HEK293 (cell line): ENCODE measurements around the gene SH3RF3.

Source experiments
- CTCF ChIA-PET: fragments of 350-600 bp; formaldehyde crosslinking; extraction: SDS; loops from one replicate; lab custom pipeline; 2021; ENCODE audit warnings: antibody characterized with exemption; lab: Yijun Ruan, JAX
- POLR2A ChIA-PET: fragments of 300-600 bp; formaldehyde crosslinking; extraction: SDS; loops from one replicate; lab custom pipeline; 2020; ENCODE audit warnings: antibody characterized with exemption, inconsistent platforms; lab: Yijun Ruan, JAX
- H3K27ac ChIP-seq: fragments of 200-500 bp; sonication (Bioruptor generic); 2 replicates; pipeline ENCODE4 v1.5.1; 2014; ENCODE audit warnings: low read depth, low read length, control low read depth, inconsistent platforms; ENCODE audit errors: extremely low read depth
- H3K36me3 ChIP-seq, 2 experiments: fragments of 200-500 bp in 1 of 2; sonication (Bioruptor generic) in 1 of 2; 1 replicate in 1 of 2; 2 replicates in 1 of 2; pipeline ENCODE4 v1.5.1; 2014 to 2017; ENCODE audit warnings: inconsistent platforms in 2 of 2, low read length in 2 of 2; ENCODE audit not compliant: control insufficient read depth in 2 of 2, insufficient read depth in 1 of 2
- H3K4me1 ChIP-seq: fragments of 200-500 bp; sonication (Bioruptor generic); 2 replicates; pipeline ENCODE4 v1.5.1; 2014; ENCODE audit warnings: mild to moderate bottlenecking, low read length, inconsistent platforms; ENCODE audit not compliant: control insufficient read depth, insufficient read depth
- H3K4me3 ChIP-seq: 2 replicates; pipeline ENCODE4 v1.5.1; 2011; ENCODE audit warnings: low read depth, mild to moderate bottlenecking, control low read depth, low read length, moderate library complexity
- H3K9me3 ChIP-seq: fragments of 200-500 bp; sonication (Bioruptor generic); 2 replicates; pipeline ENCODE4 v1.5.1; 2014; ENCODE audit warnings: low read depth, low read length, inconsistent platforms; ENCODE audit not compliant: control insufficient read depth, insufficient read depth
- EGR2 ChIP-seq: fragments of 450-650 bp; formaldehyde crosslinking; IDR thresholded peaks from 2 replicates; pipeline ENCODE4 v1.5.1; 2016; ENCODE audit warnings: low read depth, missing biosample characterization, missing genetic modification characterization
- OSR2 ChIP-seq: fragments of 450-650 bp; formaldehyde crosslinking; IDR thresholded peaks from 2 replicates; pipeline ENCODE4 v1.5.1; 2016; ENCODE audit warnings: missing biosample characterization, missing genetic modification characterization
- REPIN1 ChIP-seq: fragments of 450-650 bp; formaldehyde crosslinking; IDR thresholded peaks from 2 replicates; pipeline ENCODE4 v1.5.1; 2017; ENCODE audit warnings: missing biosample characterization, missing genetic modification characterization, low read depth
- SALL2 ChIP-seq: fragments of 450-650 bp; formaldehyde crosslinking; IDR thresholded peaks from 2 replicates; pipeline ENCODE4 v1.5.0; 2017; ENCODE audit warnings: missing biosample characterization, mild to moderate bottlenecking, missing genetic modification characterization, borderline replicate concordance
- YY2 ChIP-seq: fragments of 450-650 bp; formaldehyde crosslinking; IDR thresholded peaks from 2 replicates; pipeline ENCODE4 v1.5.1; 2016; ENCODE audit warnings: missing biosample characterization, missing genetic modification characterization
- ZBTB21 ChIP-seq: fragments of 450-650 bp; formaldehyde crosslinking; IDR thresholded peaks from 2 replicates; pipeline ENCODE4 v1.5.1; 2017; ENCODE audit warnings: missing biosample characterization, missing genetic modification characterization
- ZNF16 ChIP-seq: fragments of 450-650 bp; formaldehyde crosslinking; IDR thresholded peaks from 2 replicates; pipeline ENCODE4 v1.5.1; 2016; ENCODE audit warnings: low read depth, missing biosample characterization, missing genetic modification characterization
- ZNF239 ChIP-seq: fragments of 450-650 bp; formaldehyde crosslinking; IDR thresholded peaks from 2 replicates; pipeline ENCODE4 v1.5.1; 2016; ENCODE audit warnings: missing biosample characterization, missing genetic modification characterization
- ZNF311 ChIP-seq: fragments of 450-650 bp; formaldehyde crosslinking; IDR thresholded peaks from 2 replicates; pipeline ENCODE4 v1.5.1; 2017; ENCODE audit warnings: missing biosample characterization, missing genetic modification characterization, borderline replicate concordance
- ZNF664 ChIP-seq: fragments of 450-650 bp; formaldehyde crosslinking; IDR thresholded peaks from 2 replicates; pipeline ENCODE4 v1.5.1; 2016; ENCODE audit warnings: missing biosample characterization, missing genetic modification characterization
- ZNF747 ChIP-seq: fragments of 450-650 bp; formaldehyde crosslinking; IDR thresholded peaks from 2 replicates; pipeline ENCODE4 v1.5.1; 2016; ENCODE audit warnings: missing biosample characterization, missing genetic modification characterization
- TF ChIP-seq, protein P1 (sequence below): fragments of 450-650 bp; formaldehyde crosslinking; IDR thresholded peaks from 2 replicates; pipeline ENCODE4 v1.5.0; 2017; ENCODE audit warnings: missing biosample characterization, missing genetic modification characterization, borderline replicate concordance
- TF ChIP-seq, protein P2 (sequence below): fragments of 450-650 bp; formaldehyde crosslinking; IDR thresholded peaks from 2 replicates; pipeline ENCODE4 v1.5.1; 2016; ENCODE audit warnings: missing biosample characterization, missing genetic modification characterization
- TF ChIP-seq, protein P3 (sequence below): fragments of 450-650 bp; formaldehyde crosslinking; IDR thresholded peaks from 2 replicates; pipeline ENCODE4 v1.5.1; 2016; ENCODE audit warnings: missing biosample characterization, missing genetic modification characterization
- TF ChIP-seq, protein P4 (sequence below): IDR thresholded peaks from 2 replicates; pipeline ENCODE4 v1.6.1; 2011; ENCODE audit warnings: mild to moderate bottlenecking, low read depth, low read length, borderline replicate concordance
- TF ChIP-seq, protein P5 (sequence below): fragments of 450-650 bp; formaldehyde crosslinking; IDR thresholded peaks from 2 replicates; pipeline ENCODE4 v1.5.1; 2016; ENCODE audit warnings: missing biosample characterization, missing genetic modification characterization
- TF ChIP-seq, protein P6 (sequence below): fragments of 450-650 bp; formaldehyde crosslinking; IDR thresholded peaks from 2 replicates; pipeline ENCODE4 v1.5.1; 2016; ENCODE audit warnings: missing biosample characterization, missing genetic modification characterization

SH3RF3 gene

DNA sequence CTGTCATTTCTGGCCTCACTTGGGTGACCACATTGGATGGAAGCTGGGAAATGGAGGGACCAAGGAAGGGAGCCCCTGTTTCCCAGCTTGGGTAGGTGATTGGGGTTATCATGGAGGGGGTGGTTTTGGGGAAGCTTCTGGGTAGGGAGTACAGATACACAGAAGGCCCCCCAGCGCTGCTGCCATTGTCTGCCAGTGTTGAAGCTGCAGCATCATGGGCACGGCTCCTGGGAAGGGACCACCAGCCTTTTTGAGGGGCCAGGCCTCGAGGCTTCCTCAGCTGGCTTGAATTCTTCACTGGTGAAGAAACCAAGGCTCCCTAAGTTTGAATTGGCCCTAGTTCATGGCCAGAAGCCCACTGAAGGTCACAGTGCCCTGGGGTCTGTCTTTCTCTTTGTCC is 25.2 kb downstream of the SH3RF3 start:
- TF ChIP-seq YY2 (no peak), OSR2 (tag by site-specific recombination) (no peak)
- no peaks in the 10 kb centered on the region for H3K9me3 ChIP-seq
- H3K27ac ChIP-seq, result no peak overlapping the region
- POLR2A ChIA-PET, result no interaction called here
- CTCF ChIA-PET, result no interaction called here
- no peaks in the 10 kb centered on the region for H3K36me3 ChIP-seq
- no peaks in the 10 kb centered on the region; the same call in 1 of the 2 replicates for H3K4me1 ChIP-seq
- no peak overlapping the region for H3K4me3 ChIP-seq

DNA sequence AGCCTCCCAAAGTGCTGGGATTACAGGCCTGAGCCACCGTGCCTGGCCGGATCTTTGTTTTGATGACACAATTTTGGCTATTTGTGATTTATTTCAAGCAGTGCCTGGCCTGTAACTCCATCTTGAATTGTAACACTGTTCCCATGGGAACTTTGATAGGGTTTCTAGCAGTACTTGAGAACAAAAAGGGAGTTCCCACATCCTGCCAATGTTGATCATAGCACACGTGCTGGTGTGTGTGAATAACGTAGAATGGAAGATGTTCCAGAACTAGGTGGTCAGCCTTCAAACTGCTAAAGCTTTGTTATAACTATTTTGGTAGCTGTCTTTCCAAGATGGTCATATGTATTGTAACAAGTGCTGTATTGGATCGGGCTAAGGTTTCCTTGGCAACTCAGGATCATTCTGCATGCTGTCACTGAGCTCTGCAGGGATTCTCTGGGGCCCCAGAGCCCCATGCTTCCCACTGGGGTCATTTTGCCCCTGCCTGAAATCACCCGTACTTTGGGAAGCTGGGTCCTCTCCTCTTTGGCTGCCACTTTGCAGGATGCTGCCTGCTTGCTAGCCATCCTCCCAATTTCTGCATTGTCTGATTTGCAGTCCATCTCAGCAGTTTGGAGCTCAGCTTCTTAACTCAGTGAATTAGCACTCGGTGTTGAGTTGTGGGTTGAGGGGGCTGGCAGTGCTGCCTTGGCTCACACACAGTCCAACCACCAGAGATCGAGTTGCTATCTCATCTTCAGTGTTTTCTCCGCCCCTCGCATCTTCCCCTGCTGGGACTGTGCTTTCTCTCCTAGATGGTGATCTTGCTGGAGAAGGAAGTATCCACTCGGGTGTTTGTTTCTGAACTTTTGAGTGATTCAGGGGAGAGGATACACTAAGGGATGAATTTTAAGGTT is 26.8 kb downstream of the SH3RF3 start:
- CTCF ChIA-PET, result no interaction called here

More for the DNA sequence above, 26.8 kb downstream of the SH3RF3 start:
- POLR2A ChIA-PET, result no interaction called here
- Histone ChIP-seq H3K4me1 (no peaks in the 10 kb centered on the region; the same call in 1 of the 2 replicates), H3K27ac (no peak overlapping the region; the same call in 1 of the 2 replicates), H3K4me3 (no peak overlapping the region), H3K36me3 (no peaks in the 10 kb centered on the region), H3K9me3 (no peaks in the 10 kb centered on the region)
- TF ChIP-seq, protein P1, sequence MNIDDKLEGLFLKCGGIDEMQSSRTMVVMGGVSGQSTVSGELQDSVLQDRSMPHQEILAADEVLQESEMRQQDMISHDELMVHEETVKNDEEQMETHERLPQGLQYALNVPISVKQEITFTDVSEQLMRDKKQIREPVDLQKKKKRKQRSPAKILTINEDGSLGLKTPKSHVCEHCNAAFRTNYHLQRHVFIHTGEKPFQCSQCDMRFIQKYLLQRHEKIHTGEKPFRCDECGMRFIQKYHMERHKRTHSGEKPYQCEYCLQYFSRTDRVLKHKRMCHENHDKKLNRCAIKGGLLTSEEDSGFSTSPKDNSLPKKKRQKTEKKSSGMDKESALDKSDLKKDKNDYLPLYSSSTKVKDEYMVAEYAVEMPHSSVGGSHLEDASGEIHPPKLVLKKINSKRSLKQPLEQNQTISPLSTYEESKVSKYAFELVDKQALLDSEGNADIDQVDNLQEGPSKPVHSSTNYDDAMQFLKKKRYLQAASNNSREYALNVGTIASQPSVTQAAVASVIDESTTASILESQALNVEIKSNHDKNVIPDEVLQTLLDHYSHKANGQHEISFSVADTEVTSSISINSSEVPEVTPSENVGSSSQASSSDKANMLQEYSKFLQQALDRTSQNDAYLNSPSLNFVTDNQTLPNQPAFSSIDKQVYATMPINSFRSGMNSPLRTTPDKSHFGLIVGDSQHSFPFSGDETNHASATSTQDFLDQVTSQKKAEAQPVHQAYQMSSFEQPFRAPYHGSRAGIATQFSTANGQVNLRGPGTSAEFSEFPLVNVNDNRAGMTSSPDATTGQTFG (tag by site-specific recombination), result no peak
- TF ChIP-seq ZNF747 (tag by site-specific recombination) (no peak), ZNF664 (tag by site-specific recombination) (no peak), SALL2 (tag by site-specific recombination) (no peak), EGR2 (tag by site-specific recombination) (no peak), ZNF311 (tag by site-specific recombination) (no peak), ZNF16 (tag by site-specific recombination) (no peak), REPIN1 (tag by site-specific recombination) (no peak), ZBTB21 (tag by site-specific recombination) (no peak), ZNF239 (tag by site-specific recombination) (no peak)
- TF ChIP-seq, protein P2, sequence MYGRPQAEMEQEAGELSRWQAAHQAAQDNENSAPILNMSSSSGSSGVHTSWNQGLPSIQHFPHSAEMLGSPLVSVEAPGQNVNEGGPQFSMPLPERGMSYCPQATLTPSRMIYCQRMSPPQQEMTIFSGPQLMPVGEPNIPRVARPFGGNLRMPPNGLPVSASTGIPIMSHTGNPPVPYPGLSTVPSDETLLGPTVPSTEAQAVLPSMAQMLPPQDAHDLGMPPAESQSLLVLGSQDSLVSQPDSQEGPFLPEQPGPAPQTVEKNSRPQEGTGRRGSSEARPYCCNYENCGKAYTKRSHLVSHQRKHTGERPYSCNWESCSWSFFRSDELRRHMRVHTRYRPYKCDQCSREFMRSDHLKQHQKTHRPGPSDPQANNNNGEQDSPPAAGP, result no peak
- TF ChIP-seq, protein P3, sequence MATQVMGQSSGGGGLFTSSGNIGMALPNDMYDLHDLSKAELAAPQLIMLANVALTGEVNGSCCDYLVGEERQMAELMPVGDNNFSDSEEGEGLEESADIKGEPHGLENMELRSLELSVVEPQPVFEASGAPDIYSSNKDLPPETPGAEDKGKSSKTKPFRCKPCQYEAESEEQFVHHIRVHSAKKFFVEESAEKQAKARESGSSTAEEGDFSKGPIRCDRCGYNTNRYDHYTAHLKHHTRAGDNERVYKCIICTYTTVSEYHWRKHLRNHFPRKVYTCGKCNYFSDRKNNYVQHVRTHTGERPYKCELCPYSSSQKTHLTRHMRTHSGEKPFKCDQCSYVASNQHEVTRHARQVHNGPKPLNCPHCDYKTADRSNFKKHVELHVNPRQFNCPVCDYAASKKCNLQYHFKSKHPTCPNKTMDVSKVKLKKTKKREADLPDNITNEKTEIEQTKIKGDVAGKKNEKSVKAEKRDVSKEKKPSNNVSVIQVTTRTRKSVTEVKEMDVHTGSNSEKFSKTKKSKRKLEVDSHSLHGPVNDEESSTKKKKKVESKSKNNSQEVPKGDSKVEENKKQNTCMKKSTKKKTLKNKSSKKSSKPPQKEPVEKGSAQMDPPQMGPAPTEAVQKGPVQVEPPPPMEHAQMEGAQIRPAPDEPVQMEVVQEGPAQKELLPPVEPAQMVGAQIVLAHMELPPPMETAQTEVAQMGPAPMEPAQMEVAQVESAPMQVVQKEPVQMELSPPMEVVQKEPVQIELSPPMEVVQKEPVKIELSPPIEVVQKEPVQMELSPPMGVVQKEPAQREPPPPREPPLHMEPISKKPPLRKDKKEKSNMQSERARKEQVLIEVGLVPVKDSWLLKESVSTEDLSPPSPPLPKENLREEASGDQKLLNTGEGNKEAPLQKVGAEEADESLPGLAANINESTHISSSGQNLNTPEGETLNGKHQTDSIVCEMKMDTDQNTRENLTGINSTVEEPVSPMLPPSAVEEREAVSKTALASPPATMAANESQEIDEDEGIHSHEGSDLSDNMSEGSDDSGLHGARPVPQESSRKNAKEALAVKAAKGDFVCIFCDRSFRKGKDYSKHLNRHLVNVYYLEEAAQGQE (tag by site-specific recombination), result no peak
- TF ChIP-seq, protein P4, sequence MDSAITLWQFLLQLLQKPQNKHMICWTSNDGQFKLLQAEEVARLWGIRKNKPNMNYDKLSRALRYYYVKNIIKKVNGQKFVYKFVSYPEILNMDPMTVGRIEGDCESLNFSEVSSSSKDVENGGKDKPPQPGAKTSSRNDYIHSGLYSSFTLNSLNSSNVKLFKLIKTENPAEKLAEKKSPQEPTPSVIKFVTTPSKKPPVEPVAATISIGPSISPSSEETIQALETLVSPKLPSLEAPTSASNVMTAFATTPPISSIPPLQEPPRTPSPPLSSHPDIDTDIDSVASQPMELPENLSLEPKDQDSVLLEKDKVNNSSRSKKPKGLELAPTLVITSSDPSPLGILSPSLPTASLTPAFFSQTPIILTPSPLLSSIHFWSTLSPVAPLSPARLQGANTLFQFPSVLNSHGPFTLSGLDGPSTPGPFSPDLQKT, result no peak
- TF ChIP-seq, protein P5, sequence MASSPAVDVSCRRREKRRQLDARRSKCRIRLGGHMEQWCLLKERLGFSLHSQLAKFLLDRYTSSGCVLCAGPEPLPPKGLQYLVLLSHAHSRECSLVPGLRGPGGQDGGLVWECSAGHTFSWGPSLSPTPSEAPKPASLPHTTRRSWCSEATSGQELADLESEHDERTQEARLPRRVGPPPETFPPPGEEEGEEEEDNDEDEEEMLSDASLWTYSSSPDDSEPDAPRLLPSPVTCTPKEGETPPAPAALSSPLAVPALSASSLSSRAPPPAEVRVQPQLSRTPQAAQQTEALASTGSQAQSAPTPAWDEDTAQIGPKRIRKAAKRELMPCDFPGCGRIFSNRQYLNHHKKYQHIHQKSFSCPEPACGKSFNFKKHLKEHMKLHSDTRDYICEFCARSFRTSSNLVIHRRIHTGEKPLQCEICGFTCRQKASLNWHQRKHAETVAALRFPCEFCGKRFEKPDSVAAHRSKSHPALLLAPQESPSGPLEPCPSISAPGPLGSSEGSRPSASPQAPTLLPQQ (tag by site-specific recombination), result no peak
- TF ChIP-seq, protein P6, sequence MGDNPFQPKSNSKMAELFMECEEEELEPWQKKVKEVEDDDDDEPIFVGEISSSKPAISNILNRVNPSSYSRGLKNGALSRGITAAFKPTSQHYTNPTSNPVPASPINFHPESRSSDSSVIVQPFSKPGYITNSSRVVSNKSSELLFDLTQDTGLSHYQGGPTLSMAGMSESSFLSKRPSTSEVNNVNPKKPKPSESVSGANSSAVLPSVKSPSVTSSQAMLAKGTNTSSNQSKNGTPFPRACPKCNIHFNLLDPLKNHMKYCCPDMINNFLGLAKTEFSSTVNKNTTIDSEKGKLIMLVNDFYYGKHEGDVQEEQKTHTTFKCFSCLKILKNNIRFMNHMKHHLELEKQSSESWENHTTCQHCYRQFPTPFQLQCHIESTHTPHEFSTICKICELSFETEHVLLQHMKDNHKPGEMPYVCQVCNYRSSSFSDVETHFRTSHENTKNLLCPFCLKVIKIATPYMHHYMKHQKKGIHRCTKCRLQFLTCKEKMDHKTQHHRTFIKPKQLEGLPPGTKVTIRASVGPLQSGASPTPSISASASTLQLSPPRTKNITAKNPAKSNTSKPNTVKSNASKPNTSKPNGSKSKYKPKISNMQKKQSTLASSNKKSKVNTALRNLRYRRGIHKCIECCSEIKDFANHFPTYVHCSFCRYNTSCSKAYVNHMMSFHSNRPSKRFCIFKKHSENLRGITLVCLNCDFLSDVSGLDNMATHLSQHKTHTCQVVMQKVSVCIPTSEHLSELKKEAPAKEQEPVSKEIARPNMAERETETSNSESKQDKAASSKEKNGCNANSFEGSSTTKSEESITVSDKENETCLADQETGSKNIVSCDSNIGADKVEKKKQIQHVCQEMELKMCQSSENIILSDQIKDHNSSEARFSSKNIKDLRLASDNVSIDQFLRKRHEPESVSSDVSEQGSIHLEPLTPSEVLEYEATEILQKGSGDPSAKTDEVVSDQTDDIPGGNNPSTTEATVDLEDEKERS (tag by site-specific recombination), result no peak
